ACC112 (cell line): ENCODE results near the gene CHST11.

Source experiments
- H2AFZ ChIP-seq: fragments of 200-600 bp; sonication (generic); one replicate; pipeline ENCODE4 v1.6.0; 2017; ENCODE audit warnings: antibody characterized with exemption, low read length; ENCODE audit not compliant: unreplicated experiment
- H3K27ac ChIP-seq: fragments of 200-600 bp; sonication (generic); 2 replicates; pipeline ENCODE4 v1.5.1; 2014; ENCODE audit warnings: low read depth, mild to moderate bottlenecking, antibody characterized with exemption, low read length, moderate library complexity
- H3K27me3 ChIP-seq: fragments of 200-600 bp; sonication (generic); 2 replicates; pipeline ENCODE4 v1.6.1; 2014; ENCODE audit warnings: mild to moderate bottlenecking, antibody characterized with exemption, low read length, moderate library complexity, mixed read lengths; ENCODE audit not compliant: insufficient read depth
- H3K36me3 ChIP-seq: fragments of 200-600 bp; sonication (generic); 2 replicates; pipeline ENCODE4 v1.6.1; 2016; ENCODE audit warnings: mild to moderate bottlenecking, antibody characterized with exemption, low read length, moderate library complexity, mixed read lengths; ENCODE audit not compliant: insufficient read depth
- H3K4me1 ChIP-seq: fragments of 200-600 bp; sonication (generic); one replicate; pipeline ENCODE4 v1.6.1; 2016; ENCODE audit warnings: low read length, mixed read lengths; ENCODE audit not compliant: insufficient read depth, unreplicated experiment, control insufficient read depth
- H3K4me3 ChIP-seq: fragments of 200-600 bp; sonication (generic); 2 replicates; pipeline ENCODE4 v1.5.1; 2014; ENCODE audit warnings: mild to moderate bottlenecking, low read depth, low read length
- H3K79me2 ChIP-seq: fragments of 200-600 bp; sonication (generic); one replicate; pipeline ENCODE4 v1.6.0; 2016; ENCODE audit warnings: low read length; ENCODE audit not compliant: control insufficient read depth, unreplicated experiment, insufficient read depth

CHST11 gene

GRCh38 chr12:104624529-104624928 lies 167.8 kb downstream of the CHST11 start:
- Histone ChIP-seq H3K79me2 (no peaks in the 10 kb centered on the region), H3K36me3 (no peaks in the 10 kb centered on the region), H3K27ac (no peak overlapping the region)

GRCh38 chr12:104626069-104626837 lies 169.5 kb downstream of the CHST11 start:
- no peaks in the 10 kb centered on the region for H3K36me3 ChIP-seq
- no peaks in the 10 kb centered on the region for H3K27me3 ChIP-seq
- H2AFZ ChIP-seq: no peak overlapping the region
- no peaks in the 10 kb centered on the region for H3K79me2 ChIP-seq
- H3K4me1 ChIP-seq: no peaks in the 10 kb centered on the region
- no peak overlapping the region for H3K27ac ChIP-seq
- H3K4me3 ChIP-seq: no peak overlapping the region

More at GRCh38 chr12:104624529-104624928, 167.8 kb downstream of the CHST11 start:
- H3K27me3 ChIP-seq: no peaks in the 10 kb centered on the region
- H2AFZ ChIP-seq: no peak overlapping the region
- no peaks in the 10 kb centered on the region for H3K4me1 ChIP-seq
- no peak overlapping the region for H3K4me3 ChIP-seq

- Histone ChIP-seq H3K36me3 (no peaks in the 10 kb centered on the region), H3K4me1 (no peaks in the 10 kb centered on the region), H2AFZ (no peak overlapping the region), H3K27ac (no peak overlapping the region), H3K4me3 (no peak overlapping the region), H3K79me2 (no peaks in the 10 kb centered on the region), H3K27me3 (no peaks in the 10 kb centered on the region)
Measured at GRCh38 chr12:104627231-104627989, 170.7 kb downstream of the CHST11 start.

- no peak overlapping the region for H2AFZ ChIP-seq
- H3K27ac ChIP-seq: no peak overlapping the region
- no peaks in the 10 kb centered on the region for H3K27me3 ChIP-seq
- H3K79me2 ChIP-seq: no peaks in the 10 kb centered on the region
- H3K4me1 ChIP-seq: peaks cover 4% of the 10 kb centered on the region
- H3K36me3 ChIP-seq: no peaks in the 10 kb centered on the region
- no peak overlapping the region for H3K4me3 ChIP-seq
Measured at GRCh38 chr12:104627990-104628830, 171.5 kb downstream of the CHST11 start.

GRCh38 chr12:104628831-104629135 lies 172.0 kb downstream of the CHST11 start:
- H2AFZ ChIP-seq: no peak overlapping the region
- no peaks in the 10 kb centered on the region for H3K36me3 ChIP-seq
- no peak overlapping the region for H3K27ac ChIP-seq
- peaks cover 4% of the 10 kb centered on the region for H3K4me1 ChIP-seq
- no peaks in the 10 kb centered on the region for H3K79me2 ChIP-seq
- no peak overlapping the region for H3K4me3 ChIP-seq
- H3K27me3 ChIP-seq: no peaks in the 10 kb centered on the region

- H3K79me2 ChIP-seq: no peaks in the 10 kb centered on the region
- H3K27ac ChIP-seq: no peak overlapping the region
- no peaks in the 10 kb centered on the region for H3K27me3 ChIP-seq
- H3K4me3 ChIP-seq: no peak overlapping the region
- no peaks in the 10 kb centered on the region for H3K36me3 ChIP-seq
- H3K4me1 ChIP-seq: peaks cover 4% of the 10 kb centered on the region
- no peak overlapping the region for H2AFZ ChIP-seq
Measured at GRCh38 chr12:104630230-104630670, 173.5 kb downstream of the CHST11 start.

GRCh38 chr12:104631867-104632266 lies 175.1 kb downstream of the CHST11 start:
- Histone ChIP-seq H3K4me1 (peaks cover 4% of the 10 kb centered on the region), H3K4me3 (no peak overlapping the region), H3K36me3 (no peaks in the 10 kb centered on the region), H3K27me3 (no peaks in the 10 kb centered on the region), H3K79me2 (no peaks in the 10 kb centered on the region), H2AFZ (no peak overlapping the region), H3K27ac (no peak overlapping the region)

GRCh38 chr12:104632724-104633201 lies 176.0 kb downstream of the CHST11 start:
- Histone ChIP-seq H2AFZ (no peak overlapping the region), H3K27me3 (no peaks in the 10 kb centered on the region), H3K4me3 (no peak overlapping the region), H3K36me3 (no peaks in the 10 kb centered on the region), H3K79me2 (no peaks in the 10 kb centered on the region), H3K27ac (no peak overlapping the region), H3K4me1 (peaks cover 4% of the 10 kb centered on the region)

- Histone ChIP-seq H3K79me2 (no peaks in the 10 kb centered on the region), H3K27me3 (no peaks in the 10 kb centered on the region), H3K36me3 (no peaks in the 10 kb centered on the region), H3K4me3 (no peak overlapping the region), H2AFZ (no peak overlapping the region), H3K27ac (no peak overlapping the region), H3K4me1 (peaks cover 4% of the 10 kb centered on the region)
Measured at GRCh38 chr12:104634044-104634443, 177.3 kb downstream of the CHST11 start.

- H3K4me3 ChIP-seq: no peak overlapping the region
- no peaks in the 10 kb centered on the region for H3K36me3 ChIP-seq
- no peak overlapping the region for H2AFZ ChIP-seq
- H3K4me1 ChIP-seq: peaks cover 4% of the 10 kb centered on the region
- H3K27ac ChIP-seq: no peak overlapping the region
- H3K27me3 ChIP-seq: no peaks in the 10 kb centered on the region
- H3K79me2 ChIP-seq: no peaks in the 10 kb centered on the region
Measured at GRCh38 chr12:104634852-104635251, 178.1 kb downstream of the CHST11 start.
